ENCODE data around the gene FN3KRP.

DNA sequence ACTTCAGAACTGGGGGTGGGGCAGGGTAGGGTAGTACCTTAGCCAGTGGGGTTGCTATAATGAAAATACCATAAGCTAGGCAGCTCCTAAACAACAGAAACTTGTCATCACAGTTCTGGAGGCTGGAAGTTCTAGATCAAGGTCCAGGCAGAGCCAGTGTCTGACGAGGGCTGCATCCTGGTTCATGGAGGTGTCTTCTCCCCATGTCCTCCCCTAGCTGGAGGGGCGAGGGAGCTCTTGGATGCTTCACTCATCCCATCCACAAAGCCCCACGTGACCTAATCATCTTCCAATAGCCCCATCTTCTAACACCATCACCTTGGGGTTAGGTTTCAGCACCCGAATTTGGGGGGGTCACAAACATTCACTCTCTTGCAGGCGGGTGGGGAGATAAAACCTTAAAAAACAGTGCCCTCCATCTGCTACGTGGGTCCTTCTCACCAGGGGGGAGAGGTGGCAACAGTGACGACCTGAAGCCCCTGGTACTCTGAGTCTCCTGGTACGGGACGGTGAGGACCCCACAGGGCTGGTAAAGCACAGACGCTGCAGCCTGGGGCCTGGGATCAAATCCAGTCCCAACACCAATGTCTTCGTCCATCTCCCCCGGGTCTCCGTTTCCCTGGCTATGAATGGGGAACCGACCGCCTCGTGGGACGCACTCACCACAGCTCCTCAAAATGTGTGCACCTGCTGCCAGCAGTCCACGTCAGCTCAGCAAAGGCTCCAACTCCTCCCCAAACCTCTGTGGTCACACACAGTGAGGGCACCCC is 40.8 kb upstream of the FN3KRP start:
- TF ChIP-seq EZH2 (IDR thresholded peaks at IDR 0.05; ENCODE audit: borderline replicate concordance, insufficient read depth, low read depth, low read length, poor library complexity, severe bottlenecking): no peak
- no peak for TF ChIP-seq CTCF (IDR thresholded peaks at IDR 0.05)
